ENCODE results near the gene PRKN.

GRCh38 chr6:162261598-162261997 lies 466.0 kb downstream of the PRKN start:
- no peak for TF ChIP-seq CTCF (IDR thresholded peaks at IDR 0.05; ENCODE audit: insufficient read depth, low read depth, low read length)
- no peak for TF ChIP-seq EZH2 (IDR thresholded peaks at IDR 0.05; ENCODE audit: insufficient read depth, low read length)
